GM12878 (cell line): ENCODE results near the gene FXYD7. TPM values are rescaled to one million over a fixed set of nuclear protein-coding genes. Genes with fewer than 3 reads are reported as not detected.

Experiments used
- ATAC-seq: fragments of 200-7000 bp; cut with Tn5 transposase; 3 replicates; pipeline ENCODE4 v1.9.1; 2020; ENCODE audit warnings: mild to moderate bottlenecking, moderate library complexity
- BruUV-seq: library from RNA; stranded (reverse); fragments of 400-500 nt; replicated peaks from 2 replicates; lab custom pipeline; 2021; lab: Mats Ljungman, UMichigan
- CTCF ChIA-PET: fragments of 300-600 bp; sonication (Branson Sonifier 250); formaldehyde crosslinking; extraction: SDS; loops from one replicate; lab custom pipeline; 2021; ENCODE audit warnings: inconsistent platforms; lab: Yijun Ruan, JAX
- POLR2A ChIA-PET: fragments of 350-600 bp; formaldehyde crosslinking; extraction: SDS; loops from one replicate; lab custom pipeline; 2021; ENCODE audit warnings: inconsistent platforms; lab: Charles Lee
- RAD21 ChIA-PET: fragments of 300-600 bp; sonication (Branson Sonifier 250); formaldehyde crosslinking; loops from one replicate; lab custom pipeline; 2023; ENCODE audit warnings: antibody characterized with exemption; ENCODE audit not compliant: unreplicated experiment; lab: Charles Lee
- SMC1A ChIA-PET: fragments of 300-600 bp; sonication (Branson Sonifier 250); formaldehyde crosslinking; loops from one replicate; lab custom pipeline; 2023; ENCODE audit not compliant: unreplicated experiment, uncharacterized antibody; lab: Charles Lee
- DNase-seq: peaks from one replicate; pipeline ENCODE4 v3.0.0-alpha.2; 2011; ENCODE audit warnings: low read depth, low spot score
- FAIRE-seq: peaks from 3 replicates; lab custom pipeline; 2011; peaks lifted over from hg19 to GRCh38; lab: Jason Lieb, UNC
- H2AFZ ChIP-seq: 2 replicates; pipeline ENCODE4 v1.6.0; 2011; ENCODE audit warnings: low read depth, low read length, control low read depth; ENCODE audit not compliant: control insufficient read depth
- H3K27ac ChIP-seq: 2 replicates; pipeline ENCODE4 v1.5.1; 2011; ENCODE audit warnings: control low read depth; ENCODE audit not compliant: control insufficient read depth, insufficient read depth
- H3K27me3 ChIP-seq, 2 experiments: replicated peaks in 1 of 2; 2 replicates each; pipeline versions ENCODE4 v1.6.0 to v1.6.1; 2011; ENCODE audit warnings: low read length in 1 of 2; ENCODE audit not compliant: control insufficient read depth in 2 of 2, insufficient read depth in 2 of 2
- H3K36me3 ChIP-seq, 2 experiments: 2 replicates each; pipeline ENCODE4 v1.5.1; 2011; ENCODE audit warnings: low read length in 1 of 2; ENCODE audit not compliant: control insufficient read depth in 2 of 2, insufficient read depth in 2 of 2
- H3K4me1 ChIP-seq: 2 replicates; pipeline ENCODE4 v1.6.1; 2011; ENCODE audit warnings: mild to moderate bottlenecking, low read length, moderate library complexity, mixed read lengths; ENCODE audit not compliant: control insufficient read depth, insufficient read depth
- H3K4me2 ChIP-seq: 2 replicates; pipeline ENCODE4 v1.6.0; 2011; ENCODE audit warnings: control low read depth; ENCODE audit not compliant: control insufficient read depth, insufficient read depth
- H3K4me3 ChIP-seq: fragments of 200-600 bp; sonication (generic); 2 replicates; pipeline ENCODE4 v1.5.1; 2016
- H3K79me2 ChIP-seq: 2 replicates; pipeline ENCODE4 v1.6.0; 2011; ENCODE audit warnings: low read length; ENCODE audit not compliant: control insufficient read depth, insufficient read depth
- H3K9ac ChIP-seq: 2 replicates; pipeline ENCODE4 v1.8.0; 2011; ENCODE audit warnings: low read length, control low read depth, mixed read lengths; ENCODE audit not compliant: control insufficient read depth, insufficient read depth
- H3K9me3 ChIP-seq: replicated peaks from 3 replicates; pipeline ENCODE4 v1.5.1; 2011; ENCODE audit warnings: mild to moderate bottlenecking, low read length; ENCODE audit not compliant: control insufficient read depth, insufficient read depth
- H4K20me1 ChIP-seq: 2 replicates; pipeline ENCODE4 v1.6.0; 2011; ENCODE audit not compliant: control insufficient read depth, insufficient read depth
- BHLHE40 ChIP-seq, 2 experiments: fragments of 450-650 bp in 1 of 2; IDR thresholded peaks; 2 replicates each; pipeline ENCODE4 v1.6.1; 2011 to 2017; ENCODE audit warnings: low read depth in 2 of 2, borderline replicate concordance in 1 of 2, improper control_type of control experiment in 1 of 2, low read length in 1 of 2, mild to moderate bottlenecking in 1 of 2
- CUX1 ChIP-seq: IDR thresholded peaks from 2 replicates; pipeline ENCODE4 v1.6.1; 2012; ENCODE audit warnings: improper control_type of control experiment, low read depth, low read length; ENCODE audit not compliant: insufficient replicate concordance
- LARP7 ChIP-seq: fragments of 450-650 bp; IDR thresholded peaks from 2 replicates; pipeline ENCODE4 v1.6.1; 2017; ENCODE audit warnings: mild to moderate bottlenecking
- NKRF ChIP-seq: fragments of 450-650 bp; conservative IDR thresholded peaks from 2 replicates; pipeline ENCODE4 v1.6.1; 2017; ENCODE audit warnings: mild to moderate bottlenecking, moderate library complexity
- NR2C2 ChIP-seq: IDR thresholded peaks from 2 replicates; pipeline ENCODE4 v1.6.1; 2011; ENCODE audit warnings: borderline replicate concordance, low read depth; ENCODE audit not compliant: control insufficient read depth, insufficient read length
- PML ChIP-seq: IDR thresholded peaks from 2 replicates; pipeline ENCODE4 v1.6.1; 2012; ENCODE audit warnings: low read length, inconsistent platforms
- POU2F2 ChIP-seq: IDR thresholded peaks from 3 replicates; pipeline ENCODE4 v1.6.1; 2011; ENCODE audit warnings: low read depth, mild to moderate bottlenecking, low read length, borderline replicate concordance
- SP1 ChIP-seq: IDR thresholded peaks from one replicate; pipeline ENCODE4 v1.6.1; 2011; ENCODE audit warnings: low read depth, low read length
- STAT3 ChIP-seq: IDR thresholded peaks from 2 replicates; pipeline ENCODE4 v1.6.1; 2011; ENCODE audit warnings: low read depth, low read length, improper control_type of control experiment
- SUPT20H ChIP-seq: IDR thresholded peaks from 2 replicates; pipeline ENCODE4 v1.6.1; 2011; ENCODE audit warnings: low read depth, mild to moderate bottlenecking, low read length, moderate library complexity, borderline replicate concordance; ENCODE audit not compliant: control insufficient read depth
- SUZ12 ChIP-seq: fragments of 200-600 bp; sonication (generic); IDR thresholded peaks from one replicate; pipeline ENCODE4 v1.6.1; 2018; ENCODE audit warnings: antibody characterized with exemption, mild to moderate bottlenecking; ENCODE audit not compliant: unreplicated experiment
- ZBTB11 ChIP-seq: fragments of 450-650 bp; formaldehyde crosslinking; IDR thresholded peaks from 2 replicates; pipeline ENCODE4 v1.5.0; 2022; ENCODE audit warnings: mild to moderate bottlenecking, missing genetic modification characterization
- ZNF384 ChIP-seq: IDR thresholded peaks from 2 replicates; pipeline ENCODE4 v1.6.1; 2012; ENCODE audit warnings: low read depth, mild to moderate bottlenecking, low read length, improper control_type of control experiment, borderline replicate concordance
- WGBS: methylation state at CpG from one replicate; pipeline ENCODE4 v1.1.6; 2016; ENCODE audit warnings: low lambda C conversion rate; ENCODE audit not compliant: insufficient replicate concordance, insufficient coverage; ENCODE audit errors: missing lambda C conversion rate; 5-methylcytosine and 5-hydroxymethylcytosine counted together
- in situ Hi-C: fragments of 300-500 bp; cut with MboI; formaldehyde crosslinking; loops from 9 replicates; pipeline ENCODE4 v1.14.3; 2018; ENCODE audit warnings: mixed read lengths
- intact Hi-C: fragments of 100-400 bp; cut with micrococcal nuclease; formaldehyde crosslinking; loops from one replicate; pipeline ENCODE4 v1.14.2; 2022; ENCODE audit not compliant: unreplicated experiment
- polyA plus RNA-seq, 11 experiments: library from polyadenylated mRNA; depleted of rRNA in 4 of 11; unstranded in 6 of 11; stranded (reverse) in 5 of 11; fragments of >200 nt; fragmentation: Nextera tagmentation in 4 of 11; fragmentation: Illumina TruSeq in 1 of 11; extraction: Ambion mirVana in 4 of 11; extraction: Trizol in 1 of 11; gene quantifications; 1 replicate in 1 of 11; 2 replicates in 10 of 11; pipeline versions ENCODE4 v1.2.1 to v1.2.3, GENCODE V29; 2011 to 2016; ENCODE audit warnings: inconsistent platforms in 2 of 11, missing spikeins in 2 of 11, low read depth in 1 of 11
- total RNA-seq, 4 experiments: library from RNA; depleted of rRNA in 3 of 4; stranded (reverse); fragments of >200 nt in 3 of 4; fragmentation: Illumina TruSeq in 1 of 4; extraction: Trizol in 1 of 4; gene quantifications; 2 replicates each; pipeline versions ENCODE4 v1.2.1 to v1.2.3, GENCODE V29; 2013 to 2021

The FXYD7 gene
- total and polyA plus RNA-seq, 10 of the 15 experiments (the other 5 are each of a cell fraction or from before 2014, with no cell fraction given): 0.07 to 0.28 (median 0.12) TPM; not detected in 7

- no peak overlapping the region for H2AFZ ChIP-seq
- no peak overlapping the region for H3K4me3 ChIP-seq
- POLR2A ChIA-PET: no interaction called here
- peaks cover 19% of the 10 kb centered on the region for H3K79me2 ChIP-seq
- H3K27me3 ChIP-seq: peaks cover 0 to 3% of the 10 kb centered on the region in 2 experiments; a peak in 1 of 4 replicates
- BruUV-seq: no TSS peak
- H3K9me3 ChIP-seq: no peaks in the 10 kb centered on the region; the same call in 1 of the 3 replicates
- RAD21 ChIA-PET: interaction anchor here (1.0 kb wide), 1 partner anchor 15 kb away, joined by 3 read pairs; no protein-coding TSS in a partner anchor
- H3K4me2 ChIP-seq: peak overlapping the region; percentile 81; the same call in 1 of the 2 replicates
- SMC1A ChIA-PET: interaction anchor here (0.9 kb wide), 1 partner anchor 11 kb away, joined by 3 read pairs; no protein-coding TSS in a partner anchor
- H3K9ac ChIP-seq: no peak overlapping the region
- FAIRE-seq (no peak), ATAC-seq (no peak), DNase-seq (no peak)
- WGBS: 93% methylated on average over 7 of the region's 7 CpGs
- H3K27ac ChIP-seq: no peak overlapping the region
- H4K20me1 ChIP-seq: no peaks in the 10 kb centered on the region
- in situ Hi-C loops (no loop called here), intact Hi-C loops (loop anchor here (5.0 kb wide), 1 partner anchor 51 kb away; no protein-coding TSS in a partner anchor)
- CTCF ChIA-PET: interaction anchor here (0.9 to 1.3 kb wide), 2 partner anchors 15 to 47 kb away, joined by 3 read pairs; no protein-coding TSS in a partner anchor
- H3K4me1 ChIP-seq: peaks cover 6% of the 10 kb centered on the region
- H3K36me3 ChIP-seq: peaks cover 4 to 26% of the 10 kb centered on the region in 2 experiments
- TF ChIP-seq POU2F2 (no peak), LARP7 (no peak), BHLHE40 (IDR thresholded peaks at IDR 0.05; ENCODE audit: borderline replicate concordance in 1 of 2, low read depth in 2 of 2, low read length in 1 of 2) (no peak), SUZ12 (no peak), ZNF384 (no peak), SUPT20H (no peak), CUX1 (no peak), NKRF (no peak), STAT3 (no peak), NR2C2 (no peak), ZBTB11 (CRISPR knock-in tag) (no peak), PML (no peak), SP1 (no peak)
Measured at GRCh38 chr19:35156673-35157014, 13.6 kb downstream of the FXYD7 start.
